Activated CD4-positive, alpha-beta T cell treated with anti-CD3 and anti-CD28 coated beads, Interleukin-2, amount 10 ng/mL, durations not matched to agents 7 days and 5 days (primary cell): Measurements from ENCODE around the gene SLC37A3. TPM values are rescaled to one million over a fixed set of nuclear protein-coding genes. Genes with fewer than 3 reads are reported as not detected.

Source experiments
- CTCF ChIA-PET: fragments of 350-600 bp; sonication (Branson Sonifier 250); formaldehyde crosslinking; loops from one replicate; lab custom pipeline; 2021; ENCODE audit warnings: antibody characterized with exemption; lab: Charles Lee
- POLR2A ChIA-PET: fragments of 350-600 bp; sonication (Branson Sonifier 250); formaldehyde crosslinking; loops from one replicate; lab custom pipeline; 2021; ENCODE audit warnings: antibody characterized with exemption; lab: Charles Lee
- DNase-seq: peaks from one replicate; pipeline ENCODE4 v3.0.0-alpha.2; 2020
- H3K27ac Mint-ChIP-seq: one replicate; pipeline ENCODE4 v1.8.0; 2021; ENCODE audit warnings: mild to moderate bottlenecking, moderate library complexity, mixed read lengths
- H3K27me3 Mint-ChIP-seq: one replicate; pipeline ENCODE4 v1.8.0; 2021; ENCODE audit warnings: mixed read lengths
- H3K36me3 Mint-ChIP-seq: one replicate; pipeline ENCODE4 v1.8.0; 2021; ENCODE audit warnings: low read depth, mixed read lengths
- H3K4me1 Mint-ChIP-seq: one replicate; pipeline ENCODE4 v1.8.0; 2021; ENCODE audit warnings: mixed read lengths
- H3K4me3 Mint-ChIP-seq: one replicate; pipeline ENCODE4 v1.8.0; 2021; ENCODE audit warnings: mild to moderate bottlenecking, moderate library complexity, mixed read lengths
- H3K9me3 Mint-ChIP-seq: one replicate; pipeline ENCODE4 v1.8.0; 2021; ENCODE audit warnings: mixed read lengths
- total RNA-seq, 2 experiments: library from RNA; stranded (reverse); gene quantifications; one replicate each; pipeline ENCODE4 v1.2.3, GENCODE V29; 2021

SLC37A3 gene
- total RNA-seq, 2 experiments from 2014 or later = 24.9 to 28.5 TPM

DNA sequence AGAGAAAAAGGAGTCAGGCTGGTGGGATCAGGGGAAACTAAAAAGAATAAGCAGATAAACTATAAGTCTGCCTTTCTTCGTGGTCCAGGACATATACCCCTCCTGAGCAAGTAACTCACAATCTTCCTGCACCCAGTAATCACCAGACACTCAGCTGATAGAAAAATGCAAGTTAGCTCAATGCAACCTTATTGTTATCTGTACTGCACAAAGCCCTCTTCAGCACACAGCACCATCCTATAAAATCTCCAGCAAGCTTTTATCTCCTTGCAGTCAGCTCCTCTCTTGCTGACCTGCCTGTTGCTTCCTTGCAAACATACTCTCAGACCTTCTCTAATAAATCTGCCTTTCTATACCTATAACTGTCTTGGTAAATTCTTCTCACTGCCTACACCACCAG lies 6.7 kb downstream of the SLC37A3 start:
- DNase-seq = no peak
- POLR2A ChIA-PET = no interaction called here
- Mint-ChIP-seq H3K4me3 (no peak overlapping the region), H3K36me3 (peaks cover 9% of the 10 kb centered on the region), H3K4me1 (peaks cover 10% of the 10 kb centered on the region), H3K27ac (no peak overlapping the region), H3K9me3 (no peaks in the 10 kb centered on the region), H3K27me3 (no peaks in the 10 kb centered on the region)
- CTCF ChIA-PET = interaction anchor here (1.0 to 4.1 kb wide), 3 partner anchors 9 to 16 kb away, joined by 3 to 23 read pairs (median 3); no protein-coding TSS in a partner anchor

GRCh38 chr7:140390466-140391190 lies 7.7 kb downstream of the SLC37A3 start:
- H3K9me3 Mint-ChIP-seq = no peaks in the 10 kb centered on the region
- peaks cover 2% of the 10 kb centered on the region for H3K36me3 Mint-ChIP-seq
- H3K4me1 Mint-ChIP-seq = peaks cover 5% of the 10 kb centered on the region
- ChIA-PET CTCF (interaction anchor here (1.3 to 4.1 kb wide), 4 partner anchors 9 to 26 kb away, joined by 3 to 23 read pairs (median 4); no protein-coding TSS in a partner anchor), POLR2A (no interaction called here)
- H3K27ac Mint-ChIP-seq = no peak overlapping the region
- DNase-seq = peak; percentile 14
- no peak overlapping the region for H3K4me3 Mint-ChIP-seq
- no peaks in the 10 kb centered on the region for H3K27me3 Mint-ChIP-seq

GRCh38 chr7:140390034-140390433 lies 8.3 kb downstream of the SLC37A3 start:
- H3K9me3 Mint-ChIP-seq = no peaks in the 10 kb centered on the region
- POLR2A ChIA-PET = no interaction called here
- no peak for DNase-seq
- no peaks in the 10 kb centered on the region for H3K27me3 Mint-ChIP-seq
- peaks cover 11% of the 10 kb centered on the region for H3K4me1 Mint-ChIP-seq
- CTCF ChIA-PET = interaction anchor here (1.3 to 4.1 kb wide), 4 partner anchors 9 to 27 kb away, joined by 3 to 23 read pairs (median 4); no protein-coding TSS in a partner anchor
- H3K27ac Mint-ChIP-seq = no peak overlapping the region
- peaks cover 5% of the 10 kb centered on the region for H3K36me3 Mint-ChIP-seq
- no peak overlapping the region for H3K4me3 Mint-ChIP-seq

DNA sequence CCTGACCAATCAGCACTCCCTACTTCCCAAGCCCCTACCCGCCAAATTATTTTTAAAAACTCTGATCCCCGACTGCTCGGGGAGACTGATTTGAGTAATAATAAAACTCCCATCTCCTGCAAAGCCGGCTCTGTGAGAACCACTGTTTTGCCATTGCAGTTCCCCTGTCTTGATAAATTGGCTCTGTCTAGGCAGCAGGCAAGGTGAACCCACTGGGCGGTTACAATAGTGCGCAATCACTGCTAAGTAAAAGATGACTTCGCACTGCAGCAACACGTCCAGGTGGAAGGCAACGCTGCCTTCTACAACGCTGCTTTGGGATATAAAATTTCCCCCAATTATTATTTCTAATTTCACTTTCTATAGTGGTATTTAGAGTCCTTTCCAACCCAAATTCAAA lies 8.9 kb downstream of the SLC37A3 start:
- Mint-ChIP-seq H3K4me1 (peaks cover 15% of the 10 kb centered on the region), H3K9me3 (no peaks in the 10 kb centered on the region), H3K36me3 (peaks cover 7% of the 10 kb centered on the region), H3K4me3 (no peak overlapping the region), H3K27me3 (no peaks in the 10 kb centered on the region), H3K27ac (no peak overlapping the region)
- no peak for DNase-seq
- ChIA-PET POLR2A (no interaction called here), CTCF (interaction anchor here (1.5 to 4.1 kb wide), 3 partner anchors 8 to 28 kb away, joined by 3 to 23 read pairs (median 3); no protein-coding TSS in a partner anchor)

GRCh38 chr7:140384894-140385545 lies 13.3 kb downstream of the SLC37A3 start:
- Mint-ChIP-seq H3K4me3 (no peak overlapping the region), H3K9me3 (no peaks in the 10 kb centered on the region), H3K4me1 (peaks cover 29% of the 10 kb centered on the region), H3K27me3 (no peaks in the 10 kb centered on the region), H3K36me3 (peaks cover 19% of the 10 kb centered on the region), H3K27ac (no peak overlapping the region)
- CTCF ChIA-PET = interaction anchor here (0.6 to 2.6 kb wide), 8 partner anchors 9 to 141 kb away, joined by 3 to 9 read pairs (median 4); no protein-coding TSS in a partner anchor
- POLR2A ChIA-PET = no interaction called here
- DNase-seq = no peak

GRCh38 chr7:140383954-140384713 lies 14.2 kb downstream of the SLC37A3 start:
- POLR2A ChIA-PET = no interaction called here
- Mint-ChIP-seq H3K27me3 (no peaks in the 10 kb centered on the region), H3K4me3 (no peak overlapping the region), H3K36me3 (peaks cover 23% of the 10 kb centered on the region), H3K9me3 (no peaks in the 10 kb centered on the region), H3K27ac (no peak overlapping the region), H3K4me1 (peaks cover 31% of the 10 kb centered on the region)
- CTCF ChIA-PET = interaction anchor here (1.0 to 2.6 kb wide), 7 partner anchors 8 to 140 kb away, joined by 3 to 10 read pairs (median 4); partner anchors contain the start of gene SLC37A3
- no peak for DNase-seq

DNA sequence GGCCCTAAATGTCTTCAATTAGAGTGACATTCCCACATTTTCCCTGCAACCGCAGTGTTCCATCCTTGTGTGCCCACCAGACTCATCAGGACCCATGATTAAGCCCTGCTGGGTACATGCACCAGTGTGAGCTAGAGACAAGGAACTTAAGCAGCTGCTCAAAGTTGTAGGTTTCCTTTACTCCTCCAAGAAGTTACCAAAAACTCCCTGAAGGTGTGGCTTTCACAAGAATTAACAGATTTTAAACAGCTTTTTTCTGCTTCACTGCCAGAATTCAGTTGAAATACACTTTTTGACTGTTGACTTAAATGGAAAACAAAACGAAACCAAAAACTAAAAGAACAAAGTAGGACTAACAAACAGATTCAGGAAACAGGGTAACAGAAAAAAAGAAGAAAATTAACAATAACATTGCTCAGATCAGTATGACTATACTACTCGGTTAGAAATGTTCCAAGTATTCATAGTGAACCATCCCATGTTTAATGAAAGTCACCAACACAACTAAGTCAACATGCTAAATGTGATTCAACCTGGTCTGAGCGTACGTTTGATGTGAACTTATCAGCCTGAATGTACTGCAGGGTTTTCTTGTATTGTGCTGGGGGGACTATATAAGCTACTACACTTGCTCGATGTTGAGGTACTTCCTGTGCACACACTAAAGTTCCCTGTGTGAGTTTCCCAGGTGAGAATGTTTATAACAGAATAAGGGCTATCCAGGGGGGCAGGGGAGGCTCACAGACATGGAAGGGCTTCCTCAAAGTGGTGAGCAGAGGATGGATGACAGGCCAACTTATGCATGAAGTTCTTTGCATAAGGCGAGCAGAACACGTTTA lies 22.2 kb downstream of the SLC37A3 start:
- H3K4me1 Mint-ChIP-seq = peaks cover 36% of the 10 kb centered on the region
- POLR2A ChIA-PET = interaction anchor here (0.5 to 1.3 kb wide), 5 partner anchors 21 to 1173 kb away, joined by 3 to 5 read pairs (median 4); no protein-coding TSS in a partner anchor
- CTCF ChIA-PET = interaction anchor here (0.5 to 2.4 kb wide), 11 partner anchors 9 to 135 kb away, joined by 3 to 9 read pairs (median 3); no protein-coding TSS in a partner anchor
- H3K27me3 Mint-ChIP-seq = no peaks in the 10 kb centered on the region
- DNase-seq = peak; percentile 40
- no peaks in the 10 kb centered on the region for H3K9me3 Mint-ChIP-seq
- H3K36me3 Mint-ChIP-seq = peaks cover 35% of the 10 kb centered on the region
- peak overlapping the region; percentile 65 for H3K4me3 Mint-ChIP-seq
- peak overlapping the region; percentile 92 for H3K27ac Mint-ChIP-seq

DNA sequence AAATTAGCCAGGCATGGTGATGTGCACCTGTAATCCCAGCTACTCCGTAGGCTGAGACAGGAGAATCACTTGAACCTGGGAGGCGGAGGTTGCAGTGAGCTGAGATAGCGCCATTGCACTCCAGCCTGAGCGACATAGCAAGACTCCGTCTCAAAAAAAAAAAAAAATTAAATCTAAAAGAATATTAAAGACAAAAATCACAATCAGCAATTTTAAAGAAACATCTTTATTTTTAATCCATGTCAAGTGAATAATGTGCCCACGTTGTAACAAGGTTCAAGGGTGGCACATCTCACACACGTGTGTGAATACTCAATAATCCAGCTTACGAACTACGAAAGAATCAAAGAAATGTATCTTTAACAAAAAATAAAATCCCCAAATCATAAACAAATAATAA lies 23.0 kb downstream of the SLC37A3 start:
- no peaks in the 10 kb centered on the region for H3K9me3 Mint-ChIP-seq
- peak overlapping the region; percentile 65 for H3K4me3 Mint-ChIP-seq
- H3K4me1 Mint-ChIP-seq = peaks cover 36% of the 10 kb centered on the region
- peak overlapping the region; percentile 92 for H3K27ac Mint-ChIP-seq
- H3K27me3 Mint-ChIP-seq = no peaks in the 10 kb centered on the region
- POLR2A ChIA-PET = interaction anchor here (0.6 to 1.3 kb wide), 4 partner anchors 11 to 103 kb away, joined by 3 to 5 read pairs (median 4); no protein-coding TSS in a partner anchor
- H3K36me3 Mint-ChIP-seq = peaks cover 35% of the 10 kb centered on the region
- DNase-seq = no peak
- CTCF ChIA-PET = interaction anchor here (0.7 to 2.4 kb wide), 6 partner anchors 9 to 42 kb away, joined by 3 to 9 read pairs (median 4); no protein-coding TSS in a partner anchor

GRCh38 chr7:140369294-140369693 lies 29.0 kb downstream of the SLC37A3 start:
- ChIA-PET POLR2A (no interaction called here), CTCF (no interaction called here)
- no peak overlapping the region for H3K4me3 Mint-ChIP-seq
- H3K27me3 Mint-ChIP-seq = no peaks in the 10 kb centered on the region
- H3K4me1 Mint-ChIP-seq = peaks cover 11% of the 10 kb centered on the region
- no peak for DNase-seq
- no peaks in the 10 kb centered on the region for H3K9me3 Mint-ChIP-seq
- peaks cover 29% of the 10 kb centered on the region for H3K36me3 Mint-ChIP-seq
- no peak overlapping the region for H3K27ac Mint-ChIP-seq

- Mint-ChIP-seq H3K9me3 (no peaks in the 10 kb centered on the region), H3K27ac (no peak overlapping the region), H3K4me3 (no peak overlapping the region), H3K4me1 (peaks cover 4% of the 10 kb centered on the region), H3K36me3 (peaks cover 33% of the 10 kb centered on the region), H3K27me3 (no peaks in the 10 kb centered on the region)
- DNase-seq = no peak
- CTCF ChIA-PET = interaction anchor here (1.8 to 3.0 kb wide), 2 partner anchors 8 to 15 kb away, joined by 6 to 10 read pairs; no protein-coding TSS in a partner anchor
- POLR2A ChIA-PET = no interaction called here
Observed at GRCh38 chr7:140367528-140367927, 30.8 kb downstream of the SLC37A3 start.

GRCh38 chr7:140364819-140365218 lies 33.5 kb downstream of the SLC37A3 start:
- peaks cover 33% of the 10 kb centered on the region for H3K36me3 Mint-ChIP-seq
- H3K9me3 Mint-ChIP-seq = peaks cover 3% of the 10 kb centered on the region
- peak overlapping the region; percentile 5 for H3K27ac Mint-ChIP-seq
- H3K27me3 Mint-ChIP-seq = no peaks in the 10 kb centered on the region
- peaks cover 14% of the 10 kb centered on the region for H3K4me1 Mint-ChIP-seq
- POLR2A ChIA-PET = interaction anchor here (0.7 kb wide), 1 partner anchor 36 kb away, joined by 9 read pairs; no protein-coding TSS in a partner anchor
- CTCF ChIA-PET = interaction anchor here (1.0 to 3.0 kb wide), 2 partner anchors 17 to 18 kb away, joined by 3 to 10 read pairs; no protein-coding TSS in a partner anchor
- no peak for DNase-seq
- no peak overlapping the region for H3K4me3 Mint-ChIP-seq
